PC-3 (cell line): ENCODE results near the gene CMC2. TPM values are rescaled to one million over a fixed set of nuclear protein-coding genes. Genes with fewer than 3 reads are reported as not detected.

Experiments used
- ATAC-seq: fragments of 200-7000 bp; cut with Tn5 transposase; 2 replicates; pipeline ENCODE4 v1.9.1; 2020; ENCODE audit warnings: mild to moderate bottlenecking, moderate library complexity
- BruUV-seq: library from RNA; stranded (reverse); fragments of 400-500 nt; replicated peaks from 2 replicates; lab custom pipeline; 2021; lab: Mats Ljungman, UMichigan
- CTCF ChIA-PET: fragments of 300-600 bp; sonication (Branson Sonifier 250); formaldehyde crosslinking; loops from one replicate; lab custom pipeline; 2022; ENCODE audit warnings: antibody characterized with exemption; lab: Charles Lee
- POLR2A ChIA-PET: fragments of 300-600 bp; sonication (Branson Sonifier 250); formaldehyde crosslinking; loops from one replicate; lab custom pipeline; 2022; ENCODE audit warnings: antibody characterized with exemption; ENCODE audit not compliant: unreplicated experiment; lab: Charles Lee
- DNase-seq: peaks from one replicate; pipeline ENCODE4 v3.0.0-alpha.2; 2015
- H2AFZ ChIP-seq: fragments of 300-600 bp; sonication (generic); 2 replicates; pipeline ENCODE4 v1.6.0; 2016; ENCODE audit warnings: antibody characterized with exemption, low read length
- H3F3A ChIP-seq: fragments of 300-600 bp; sonication (generic); one replicate; pipeline ENCODE4 v1.6.0; 2017; ENCODE audit warnings: antibody characterized with exemption, low read length, control low read depth, mild to moderate bottlenecking; ENCODE audit not compliant: unreplicated experiment
- H3K27ac ChIP-seq: fragments of 300-600 bp; sonication (generic); 2 replicates; pipeline ENCODE4 v1.5.1; 2016; ENCODE audit warnings: mild to moderate bottlenecking, low read length
- H3K27me3 ChIP-seq: fragments of 300-600 bp; sonication (generic); 2 replicates; pipeline ENCODE4 v1.6.1; 2016; ENCODE audit warnings: low read length, mixed read lengths
- H3K36me3 ChIP-seq: fragments of 300-600 bp; sonication (generic); 2 replicates; pipeline ENCODE4 v1.6.1; 2016; ENCODE audit warnings: low read depth, mixed run types, low read length, mixed read lengths
- H3K4me1 ChIP-seq: fragments of 300-600 bp; sonication (generic); 2 replicates; pipeline ENCODE4 v1.5.1; 2016; ENCODE audit warnings: low read length; ENCODE audit not compliant: insufficient read depth
- H3K4me2 ChIP-seq: fragments of 300-600 bp; sonication (generic); 2 replicates; pipeline ENCODE4 v1.6.0; 2016; ENCODE audit warnings: low read length
- H3K4me3 ChIP-seq: fragments of 300-600 bp; sonication (generic); 2 replicates; pipeline ENCODE4 v1.5.1; 2016; ENCODE audit warnings: mild to moderate bottlenecking, low read length, mixed read lengths
- H3K79me2 ChIP-seq: fragments of 300-600 bp; sonication (generic); 2 replicates; pipeline ENCODE4 v1.6.1; 2017; ENCODE audit warnings: low read length, mixed read lengths
- H3K9ac ChIP-seq: fragments of 300-600 bp; sonication (generic); 2 replicates; pipeline ENCODE4 v1.6.0; 2016; ENCODE audit warnings: mild to moderate bottlenecking, low read length
- H3K9me2 ChIP-seq: fragments of 300-600 bp; sonication (generic); replicated peaks from 2 replicates; pipeline ENCODE4 v1.6.1; 2016; ENCODE audit warnings: mixed run types, low read length, mixed read lengths
- H3K9me3 ChIP-seq: fragments of 300-600 bp; sonication (generic); 2 replicates; pipeline ENCODE4 v1.6.1; 2016; ENCODE audit warnings: low read length, mixed read lengths
- H4K20me1 ChIP-seq: fragments of 300-600 bp; sonication (generic); 2 replicates; pipeline ENCODE4 v1.6.1; 2016; ENCODE audit warnings: low read length, mixed read lengths
- EZH2 ChIP-seq: fragments of 300-600 bp; sonication (generic); IDR thresholded peaks from one replicate; pipeline ENCODE4 v1.6.1; 2017; ENCODE audit warnings: antibody characterized with exemption, mild to moderate bottlenecking, low read length; ENCODE audit not compliant: unreplicated experiment
- EZH2phosphoT487 ChIP-seq: fragments of 300-600 bp; sonication (generic); IDR thresholded peaks from 2 replicates; pipeline ENCODE4 v1.6.1; 2018; ENCODE audit warnings: mild to moderate bottlenecking, antibody characterized with exemption, low read length, borderline replicate concordance
- intact Hi-C: fragments of 100-400 bp; cut with micrococcal nuclease; formaldehyde crosslinking; loops from 2 replicates; pipeline ENCODE4 v1.9.0; 2023
- total RNA-seq: library from RNA; depleted of rRNA; stranded (reverse); fragments of >200 nt; gene quantifications from 2 replicates; pipeline ENCODE4 v1.2.3, GENCODE V29; 2014
- TF ChIP-seq, protein P1 (sequence below): fragments of 300-600 bp; sonication (generic); conservative IDR thresholded peaks from 2 replicates; pipeline ENCODE4 v1.5.1; 2017; ENCODE audit warnings: antibody characterized with exemption, low read depth, mild to moderate bottlenecking, low read length

CMC2 gene
- total RNA-seq, 1 experiment from 2014 or later: 86.2 TPM

DNA sequence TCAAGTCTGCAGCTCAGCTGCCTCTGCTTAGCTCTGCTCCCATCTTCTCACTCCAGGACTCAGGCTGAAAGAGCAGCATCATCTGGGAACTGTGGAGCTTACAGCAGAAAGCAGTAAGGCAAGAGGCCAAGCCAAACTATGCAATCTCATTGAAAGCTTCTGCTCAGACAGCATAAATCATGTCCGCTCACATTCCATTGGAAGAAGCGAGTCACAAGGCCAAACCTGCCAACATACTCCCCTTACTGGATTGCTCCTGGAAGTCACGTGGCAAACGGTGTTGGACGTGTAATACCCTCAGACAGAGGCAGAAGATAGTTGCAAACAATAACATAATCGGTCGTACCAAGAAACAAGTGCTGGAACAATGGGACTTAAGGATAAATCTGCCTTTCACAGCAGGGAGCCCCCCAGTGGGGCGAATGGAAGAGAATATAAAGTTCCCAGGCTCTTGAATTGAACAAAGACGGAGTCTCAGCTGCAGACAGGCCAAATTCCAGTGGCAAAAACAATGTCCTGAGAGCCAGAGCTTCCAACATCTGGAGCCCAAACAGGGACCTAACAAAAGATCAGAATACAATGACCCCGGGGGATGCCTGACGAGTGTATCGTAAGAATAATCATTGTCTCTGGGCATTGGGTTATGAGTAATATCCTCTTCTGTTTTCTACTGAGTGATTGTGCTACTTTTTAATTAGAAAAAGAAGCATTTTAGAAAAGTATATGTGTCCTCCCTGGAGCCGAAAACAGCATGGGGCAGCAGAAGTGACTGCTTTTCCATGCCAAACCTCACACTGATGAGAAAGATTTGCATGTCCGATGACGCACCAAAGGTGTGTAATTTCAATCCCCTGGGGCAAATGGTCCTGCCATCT, 68.4 kb downstream of the CMC2 start:
- no peaks in the 10 kb centered on the region for H4K20me1 ChIP-seq
- H3K27me3 ChIP-seq: no peaks in the 10 kb centered on the region
- H3K9me3 ChIP-seq: no peaks in the 10 kb centered on the region
- 0 out of 2 replicates have a peak overlapping the region, but pooled peaks have one; percentile 1 for H3K27ac ChIP-seq
- TF ChIP-seq, protein P1, sequence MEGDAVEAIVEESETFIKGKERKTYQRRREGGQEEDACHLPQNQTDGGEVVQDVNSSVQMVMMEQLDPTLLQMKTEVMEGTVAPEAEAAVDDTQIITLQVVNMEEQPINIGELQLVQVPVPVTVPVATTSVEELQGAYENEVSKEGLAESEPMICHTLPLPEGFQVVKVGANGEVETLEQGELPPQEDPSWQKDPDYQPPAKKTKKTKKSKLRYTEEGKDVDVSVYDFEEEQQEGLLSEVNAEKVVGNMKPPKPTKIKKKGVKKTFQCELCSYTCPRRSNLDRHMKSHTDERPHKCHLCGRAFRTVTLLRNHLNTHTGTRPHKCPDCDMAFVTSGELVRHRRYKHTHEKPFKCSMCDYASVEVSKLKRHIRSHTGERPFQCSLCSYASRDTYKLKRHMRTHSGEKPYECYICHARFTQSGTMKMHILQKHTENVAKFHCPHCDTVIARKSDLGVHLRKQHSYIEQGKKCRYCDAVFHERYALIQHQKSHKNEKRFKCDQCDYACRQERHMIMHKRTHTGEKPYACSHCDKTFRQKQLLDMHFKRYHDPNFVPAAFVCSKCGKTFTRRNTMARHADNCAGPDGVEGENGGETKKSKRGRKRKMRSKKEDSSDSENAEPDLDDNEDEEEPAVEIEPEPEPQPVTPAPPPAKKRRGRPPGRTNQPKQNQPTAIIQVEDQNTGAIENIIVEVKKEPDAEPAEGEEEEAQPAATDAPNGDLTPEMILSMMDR: no peak
- no peak for TF ChIP-seq EZH2phosphoT487
- TF ChIP-seq EZH2: no peak
- DNase-seq: peak; percentile 53
- no TSS peak for BruUV-seq
- no peak overlapping the region for H3K4me2 ChIP-seq
- no peak overlapping the region for H3K9ac ChIP-seq
- intact Hi-C loops: no loop called here
- H2AFZ ChIP-seq: no peak overlapping the region
- ChIA-PET POLR2A (no interaction called here), CTCF (no interaction called here)
- H3F3A ChIP-seq: no peaks in the 10 kb centered on the region
- H3K79me2 ChIP-seq: no peaks in the 10 kb centered on the region
- no peaks in the 10 kb centered on the region for H3K9me2 ChIP-seq
- no peak overlapping the region for H3K4me3 ChIP-seq
- no peaks in the 10 kb centered on the region for H3K4me1 ChIP-seq
- no peaks in the 10 kb centered on the region for H3K36me3 ChIP-seq
- ATAC-seq: peak; percentile 40; the same call in 1 of the 2 replicates

DNA sequence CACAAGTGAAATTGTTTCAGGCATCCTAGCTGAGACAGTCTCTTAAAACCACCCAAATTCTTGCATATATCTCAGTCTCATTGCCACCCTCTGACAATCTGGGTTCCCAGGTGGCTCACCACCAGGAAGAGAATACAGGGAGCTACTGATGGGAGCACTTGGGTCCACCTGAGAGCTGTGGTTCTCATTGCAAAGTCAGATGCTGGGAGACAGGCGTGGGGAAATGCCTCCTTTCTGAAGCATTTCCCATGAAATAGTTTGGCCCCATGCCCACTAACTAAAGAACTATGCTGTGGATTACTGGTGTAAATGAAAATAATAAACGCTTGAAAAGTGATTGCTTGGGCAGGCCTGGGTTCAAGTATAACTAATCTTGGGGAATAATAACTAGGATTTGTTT, 70.3 kb downstream of the CMC2 start:
- Histone ChIP-seq H4K20me1 (no peaks in the 10 kb centered on the region), H3K27me3 (no peaks in the 10 kb centered on the region), H2AFZ (no peak overlapping the region), H3K27ac (no peak overlapping the region), H3K9me2 (no peaks in the 10 kb centered on the region), H3K4me2 (no peak overlapping the region), H3K79me2 (no peaks in the 10 kb centered on the region), H3K4me3 (no peak overlapping the region), H3F3A (no peaks in the 10 kb centered on the region), H3K36me3 (no peaks in the 10 kb centered on the region), H3K9ac (no peak overlapping the region), H3K4me1 (peaks cover 12% of the 10 kb centered on the region), H3K9me3 (no peaks in the 10 kb centered on the region)
- intact Hi-C loops: no loop called here
- no peak for ATAC-seq
- no peak for DNase-seq
- CTCF ChIA-PET: no interaction called here
- no TSS peak for BruUV-seq
- POLR2A ChIA-PET: no interaction called here
- TF ChIP-seq EZH2 (no peak), EZH2phosphoT487 (no peak)
- TF ChIP-seq, protein P1: no peak

DNA sequence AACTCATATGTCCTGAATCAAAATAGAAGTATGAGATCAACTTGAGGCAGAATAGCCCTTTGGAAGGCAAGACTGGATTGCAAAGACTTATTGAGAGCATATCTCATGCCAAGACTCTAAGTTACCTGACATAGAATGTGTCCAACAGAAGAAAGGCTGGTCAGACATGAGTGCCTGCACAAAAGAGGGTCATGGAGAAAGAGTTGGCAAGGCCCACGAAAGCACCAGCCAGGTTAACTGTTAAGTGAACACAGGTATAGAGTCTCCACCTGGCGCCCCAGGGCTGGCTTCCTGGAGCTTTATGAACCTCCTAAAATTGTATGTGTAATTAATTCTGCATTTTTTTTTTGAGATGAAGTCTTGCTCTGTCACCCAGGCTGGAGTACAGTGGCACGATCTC, 71.0 kb downstream of the CMC2 start:
- ChIA-PET POLR2A (no interaction called here), CTCF (no interaction called here)
- Histone ChIP-seq H3K9ac (no peak overlapping the region), H3K36me3 (no peaks in the 10 kb centered on the region), H2AFZ (no peak overlapping the region), H3K4me1 (peaks cover 12% of the 10 kb centered on the region), H3K27ac (no peak overlapping the region), H3K27me3 (no peaks in the 10 kb centered on the region), H3K4me2 (no peak overlapping the region), H4K20me1 (no peaks in the 10 kb centered on the region), H3K9me3 (no peaks in the 10 kb centered on the region), H3K4me3 (no peak overlapping the region), H3F3A (no peaks in the 10 kb centered on the region), H3K9me2 (no peaks in the 10 kb centered on the region), H3K79me2 (no peaks in the 10 kb centered on the region)
- no peak for TF ChIP-seq EZH2phosphoT487
- TF ChIP-seq, protein P1: no peak
- TF ChIP-seq EZH2: no peak
- no TSS peak for BruUV-seq
- intact Hi-C loops: no loop called here
- DNase-seq: no peak
- ATAC-seq: no peak
